HS-27A (cell line): ENCODE data around the gene RAB28.
"Not testable (repeated sequence)": the region's sequence is repeated elsewhere in the genome, so short reads cannot be mapped to it uniquely, and the experiment has no call there.

ENCODE experiments used
- DNase-seq: peaks from one replicate; pipeline ENCODE4 v3.0.0-alpha.2; 2012; ENCODE audit warnings: low read depth, missing footprints

RAB28 gene

GRCh38 chr4:13445841-13446790 is 38.0 kb downstream of the RAB28 start:
- DNase-seq: no peak

GRCh38 chr4:13441506-13441905 is 42.6 kb downstream of the RAB28 start:
- no peak for DNase-seq

- DNase-seq: no peak
These were observed 47.2 kb downstream of the RAB28 start for GRCh38 chr4:13436962-13437361.

- DNase-seq: no peak
These were observed 51.7 kb downstream of the RAB28 start for GRCh38 chr4:13432453-13432852.

GRCh38 chr4:13430834-13431568 is 53.1 kb downstream of the RAB28 start:
- no peak for DNase-seq

- DNase-seq: no peak
These were observed 56.4 kb downstream of the RAB28 start for GRCh38 chr4:13427599-13428325.

- no peak for DNase-seq
These were observed 68.9 kb downstream of the RAB28 start for GRCh38 chr4:13415068-13415785.

GRCh38 chr4:13413729-13414437 is 70.3 kb downstream of the RAB28 start:
- no peak for DNase-seq

GRCh38 chr4:13411942-13412341 is 72.2 kb downstream of the RAB28 start:
- no peak for DNase-seq

GRCh38 chr4:13409324-13409723 is 74.8 kb downstream of the RAB28 start:
- no peak for DNase-seq

- DNase-seq: not testable (repeated sequence)
These were observed 78.0 kb downstream of the RAB28 start for GRCh38 chr4:13406156-13406555.

GRCh38 chr4:13403833-13404232 is 80.3 kb downstream of the RAB28 start:
- DNase-seq: no peak

GRCh38 chr4:13403326-13403725 is 80.8 kb downstream of the RAB28 start:
- DNase-seq: no peak

- no peak for DNase-seq
These were observed 84.9 kb downstream of the RAB28 start for GRCh38 chr4:13399257-13399656.

- DNase-seq: no peak
These were observed 88.0 kb downstream of the RAB28 start for GRCh38 chr4:13396161-13396560.

- not testable (repeated sequence) for DNase-seq
These were observed 94.2 kb downstream of the RAB28 start for GRCh38 chr4:13389901-13390300.

GRCh38 chr4:13386405-13387107 is 97.6 kb downstream of the RAB28 start:
- DNase-seq: no peak

GRCh38 chr4:13384055-13384454 is 100.1 kb downstream of the RAB28 start:
- DNase-seq: no peak

GRCh38 chr4:13378973-13379759 is 105.0 kb downstream of the RAB28 start:
- DNase-seq: no peak

GRCh38 chr4:13371048-13371447 is 113.1 kb downstream of the RAB28 start:
- no peak for DNase-seq
